B cell (primary cell): ENCODE results near the gene RPL10.
"Not testable (repeated sequence)": the region's sequence is repeated elsewhere in the genome, so short reads cannot be mapped to it uniquely, and the experiment has no call there.

Source experiments
- CTCF ChIP-seq: fragments of 200-600 bp; IDR thresholded peaks from one replicate; pipeline ENCODE4 v1.8.0; 2022; ENCODE audit warnings: antibody characterized with exemption, mild to moderate bottlenecking
- EZH2 ChIP-seq: IDR thresholded peaks from 2 replicates; pipeline ENCODE4 v1.6.1; 2012; ENCODE audit warnings: borderline replicate concordance, low read depth, mild to moderate bottlenecking, moderate library complexity, low read length; ENCODE audit not compliant: insufficient read depth, poor library complexity, severe bottlenecking

GRCh38 chrX:154388649-154389048 is 9.5 kb upstream of the RPL10 start:
- TF ChIP-seq EZH2, CTCF: not testable (repeated sequence)
